ENCODE results near the gene IP6K1.

DNA sequence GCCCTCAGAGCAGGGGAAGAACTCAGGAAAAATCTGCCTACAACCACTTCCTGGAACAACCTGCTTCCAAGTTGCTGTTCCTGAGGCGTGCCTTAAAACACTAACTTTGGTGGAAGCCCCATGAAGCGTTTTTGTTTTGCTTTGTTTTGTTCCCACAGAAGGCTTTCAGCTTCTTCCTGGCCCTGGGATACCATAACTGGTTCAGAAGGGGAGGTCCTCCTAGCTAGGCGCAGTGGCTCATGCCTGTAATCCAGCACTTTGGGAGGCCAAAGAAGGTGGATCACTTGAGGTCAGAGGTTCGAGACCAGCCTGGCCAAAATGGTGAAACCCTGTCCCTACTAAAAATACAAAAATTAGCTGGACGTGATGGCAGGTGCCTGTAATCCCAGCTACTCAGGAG, 1.2 kb upstream of the IP6K1 start:
- TF ChIP-seq SREBF2 (IDR thresholded peaks at IDR 0.05; ENCODE audit: low read length): no peak
- TF ChIP-seq USF2 (IDR thresholded peaks at IDR 0.05; ENCODE audit: borderline replicate concordance, low read depth, low read length): no peak
- no peak for TF ChIP-seq POLR2AphosphoS2 (IDR thresholded peaks at IDR 0.05; ENCODE audit: low read depth, low read length)
- no peak for TF ChIP-seq CTCF (IDR thresholded peaks at IDR 0.05 in 2 of 3, conservative IDR thresholded peaks at IDR 0.05 in 1 of 3; ENCODE audit: control insufficient read depth in 2 of 3, extremely low read depth in 1 of 3, insufficient read depth in 1 of 3, low read depth in 3 of 3, low read length in 3 of 3)
- no peak for TF ChIP-seq PML (IDR thresholded peaks at IDR 0.05; ENCODE audit: low read length)
- TF ChIP-seq SMC3 (IDR thresholded peaks at IDR 0.05; ENCODE audit: borderline replicate concordance, low read length): no peak
